PC-3 (cell line): Measurements from ENCODE around the gene HAGHL.

ENCODE experiments used
- CTCF ChIP-seq: fragments of 300-600 bp; sonication (generic); conservative IDR thresholded peaks from 2 replicates; pipeline ENCODE4 v1.5.1; 2017; ENCODE audit warnings: antibody characterized with exemption, low read depth, mild to moderate bottlenecking, low read length
- EZH2 ChIP-seq: fragments of 300-600 bp; sonication (generic); IDR thresholded peaks from one replicate; pipeline ENCODE4 v1.6.1; 2017; ENCODE audit warnings: antibody characterized with exemption, mild to moderate bottlenecking, low read length; ENCODE audit not compliant: unreplicated experiment

- TF ChIP-seq CTCF (no peak), EZH2 (no peak)
Measured at GRCh38 chr16:726438-727290, at the start of gene HAGHL, which contains the start of gene CCDC78.
